Liver (tissue), 9 donors: ENCODE data around the gene RTL9. TPM values are rescaled to one million over a fixed set of nuclear protein-coding genes. Genes with fewer than 3 reads are reported as not detected.

ENCODE experiments used
- DNase-seq: peaks from one replicate; pipeline ENCODE4 v3.0.0-alpha.2; 2017; ENCODE audit warnings: low spot score
- H3K27ac ChIP-seq, 2 donors: one replicate each; pipeline ENCODE4 v1.7.0; 2013; ENCODE audit warnings: inconsistent platforms in 2 of 2, low read length in 2 of 2, control low read depth in 1 of 2, low read depth in 1 of 2, mild to moderate bottlenecking in 1 of 2
- H3K27me3 ChIP-seq, 4 donors: one replicate each; pipeline versions ENCODE4 v1.6.1 to v1.7.0; 2013; ENCODE audit warnings: low read length in 3 of 4, inconsistent platforms in 1 of 4, mild to moderate bottlenecking in 1 of 4, moderate library complexity in 1 of 4; ENCODE audit not compliant: control insufficient read depth in 4 of 4, insufficient read depth in 4 of 4
- H3K36me3 ChIP-seq, 4 donors: one replicate each; pipeline versions ENCODE4 v1.6.1 to v1.7.0; 2013; ENCODE audit warnings: low read length in 3 of 4, mild to moderate bottlenecking in 3 of 4, low read depth in 1 of 4, moderate library complexity in 1 of 4; ENCODE audit not compliant: control insufficient read depth in 4 of 4, insufficient read depth in 3 of 4
- H3K4me1 ChIP-seq, 4 donors: one replicate each; pipeline versions ENCODE4 v1.6.1 to v1.7.0; 2013; ENCODE audit warnings: low read length in 3 of 4, mild to moderate bottlenecking in 3 of 4, moderate library complexity in 1 of 4; ENCODE audit not compliant: control insufficient read depth in 4 of 4, insufficient read depth in 4 of 4
- H3K4me3 ChIP-seq, 3 donors: one replicate each; pipeline versions ENCODE4 v1.6.1 to v1.7.0; 2013; ENCODE audit warnings: low read length in 3 of 3, control low read depth in 1 of 3, low read depth in 1 of 3, mild to moderate bottlenecking in 1 of 3
- H3K9ac ChIP-seq, 2 donors: one replicate each; pipeline ENCODE4 v1.7.0; 2013; ENCODE audit warnings: low read length in 2 of 2, mild to moderate bottlenecking in 2 of 2, moderate library complexity in 2 of 2, control low read depth in 1 of 2, low read depth in 1 of 2
- H3K9me3 ChIP-seq, 4 donors: one replicate each; pipeline versions ENCODE4 v1.6.1 to v1.7.0; 2013; ENCODE audit warnings: low read length in 3 of 4; ENCODE audit not compliant: control insufficient read depth in 4 of 4
- EGR1 ChIP-seq, 2 donors: IDR thresholded peaks; 2 replicates each; pipeline ENCODE4 v1.6.1; 2016 to 2018; ENCODE audit warnings: antibody characterized with exemption in 2 of 2, low read depth in 2 of 2
- FOXA1 ChIP-seq: IDR thresholded peaks from 2 replicates; pipeline ENCODE4 v1.6.1; 2016; ENCODE audit warnings: antibody characterized with exemption
- FOXA2 ChIP-seq: IDR thresholded peaks from 2 replicates; pipeline ENCODE4 v1.6.1; 2016; ENCODE audit warnings: antibody characterized with exemption
- HNF4A ChIP-seq, 2 donors: conservative IDR thresholded peaks; 2 replicates each; pipeline ENCODE4 v1.6.1; 2016; ENCODE audit warnings: antibody characterized with exemption in 2 of 2, mild to moderate bottlenecking in 2 of 2
- JUND ChIP-seq, 2 donors: IDR thresholded peaks; 2 replicates each; pipeline ENCODE4 v1.6.1; 2016; ENCODE audit warnings: antibody characterized with exemption in 2 of 2
- MAX ChIP-seq: IDR thresholded peaks from 2 replicates; pipeline ENCODE4 v1.6.1; 2016; ENCODE audit warnings: antibody characterized with exemption
- NR2F2 ChIP-seq: IDR thresholded peaks from 2 replicates; pipeline ENCODE4 v1.6.1; 2016; ENCODE audit warnings: antibody characterized with exemption
- RAD21 ChIP-seq, 2 donors: IDR thresholded peaks; 2 replicates each; pipeline ENCODE4 v1.6.1; 2016; ENCODE audit warnings: antibody characterized with exemption in 2 of 2, mild to moderate bottlenecking in 2 of 2
- REST ChIP-seq: IDR thresholded peaks from 2 replicates; pipeline ENCODE4 v1.6.1; 2016; ENCODE audit warnings: antibody characterized with exemption, mild to moderate bottlenecking
- SP1 ChIP-seq: IDR thresholded peaks from 2 replicates; pipeline ENCODE4 v1.6.1; 2018; ENCODE audit warnings: antibody characterized with exemption, mild to moderate bottlenecking
- TAF1 ChIP-seq: conservative IDR thresholded peaks from 2 replicates; pipeline ENCODE4 v1.6.1; 2016; ENCODE audit warnings: antibody characterized with exemption, mild to moderate bottlenecking
- YY1 ChIP-seq: IDR thresholded peaks from 2 replicates; pipeline ENCODE4 v1.6.1; 2016; ENCODE audit warnings: antibody characterized with exemption, mild to moderate bottlenecking
- ZBTB33 ChIP-seq: IDR thresholded peaks from 2 replicates; pipeline ENCODE4 v1.6.1; 2016; ENCODE audit warnings: antibody characterized with exemption
- WGBS: extraction: QIAGEN DNeasy Blood & Tissue Kit; methylation state at CpG from one replicate; pipeline ENCODE4 v1.1.7; 2013; 5-methylcytosine and 5-hydroxymethylcytosine counted together
- polyA plus RNA-seq, 2 donors: library from polyadenylated mRNA; stranded (reverse) in 1 of 2; unstranded in 1 of 2; fragments of 200-250 nt in 1 of 2; fragments of >200 nt in 1 of 2; fragmentation: Nextera tagmentation in 1 of 2; extraction: Ambion mirVana in 1 of 2; gene quantifications; one replicate each; pipeline versions ENCODE4 v1.2.1 to v1.2.3, GENCODE V29; 2013 to 2015
- total RNA-seq, 2 donors: library from RNA; depleted of rRNA; stranded (reverse); fragments of >200 nt; gene quantifications; one replicate each; pipeline ENCODE4 v1.2.3, GENCODE V29; 2014
- TF ChIP-seq, protein P1 (sequence below): IDR thresholded peaks from 2 replicates; pipeline ENCODE4 v1.6.1; 2016; ENCODE audit warnings: antibody characterized with exemption
- TF ChIP-seq, protein P2 (sequence below): fragments of 150-350 bp; IDR thresholded peaks from 2 replicates; pipeline ENCODE4 v1.5.1; 2017; ENCODE audit warnings: improper control_type of control experiment, low read depth, low read length; ENCODE audit not compliant: missing input control
- donor health status: healthy.
- donor health status: healthy.
- donor health status: healthy.
- donor health status: healthy.
- donor health status: healthy.

The RTL9 gene
- total and polyA plus RNA-seq, 4 donors: 0.05 to 0.37 (median 0.25) TPM; not detected in 1

- H3K36me3 ChIP-seq: no peaks in the 10 kb centered on the region
- 79% methylated on average over 2 of the region's 2 CpGs for WGBS
- H3K4me1 ChIP-seq: no peaks in the 10 kb centered on the region
- H3K9ac ChIP-seq: no peak overlapping the region
- no peak for TF ChIP-seq JUND (IDR thresholded peaks at IDR 0.05)
- no peak for TF ChIP-seq TAF1
- TF ChIP-seq REST: no peak
- TF ChIP-seq NR2F2: peak; percentile 56
- TF ChIP-seq MAX: no peak
- no peak for TF ChIP-seq ZBTB33
- TF ChIP-seq SP1: peak; percentile 41
- no peak overlapping the region for H3K4me3 ChIP-seq
- no peaks in the 10 kb centered on the region for H3K9me3 ChIP-seq
- DNase-seq: no peak
- peaks cover 0 to 2% (median 0%) of the 10 kb centered on the region in 4 donors for H3K27me3 ChIP-seq
- no peak overlapping the region for H3K27ac ChIP-seq
Measured at GRCh38 chrX:110383414-110383813, 24.8 kb downstream of the RTL9 start.

DNA sequence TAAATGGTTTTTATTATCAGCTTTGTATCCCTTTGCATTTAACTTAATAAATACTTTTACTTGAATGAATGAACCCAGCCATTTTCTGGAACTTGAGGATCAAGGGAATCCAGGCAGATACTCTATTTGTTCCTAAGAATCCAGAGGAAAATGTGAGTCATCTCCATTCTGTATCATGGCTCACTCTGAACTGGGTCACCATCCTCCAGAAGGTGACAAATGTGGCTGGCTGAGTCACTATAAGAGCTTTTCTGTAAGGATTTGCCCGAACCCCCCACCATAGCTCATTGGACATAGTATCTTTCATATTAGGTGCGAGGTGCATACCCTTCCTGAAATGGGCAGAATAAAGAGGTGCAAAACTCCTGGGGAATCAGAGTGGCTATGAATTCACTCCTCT lies 25.8 kb downstream of the RTL9 start:
- Histone ChIP-seq H3K4me3 (no peak overlapping the region), H3K9ac (no peak overlapping the region), H3K9me3 (no peaks in the 10 kb centered on the region), H3K4me1 (no peaks in the 10 kb centered on the region), H3K36me3 (no peaks in the 10 kb centered on the region), H3K27me3 (peaks cover 0 to 2% (median 0%) of the 10 kb centered on the region in 4 donors), H3K27ac (no peak overlapping the region)
- WGBS: 90% methylated on average over 2 of the region's 2 CpGs
- DNase-seq: no peak
- TF ChIP-seq FOXA2: no peak
- TF ChIP-seq, protein P1, sequence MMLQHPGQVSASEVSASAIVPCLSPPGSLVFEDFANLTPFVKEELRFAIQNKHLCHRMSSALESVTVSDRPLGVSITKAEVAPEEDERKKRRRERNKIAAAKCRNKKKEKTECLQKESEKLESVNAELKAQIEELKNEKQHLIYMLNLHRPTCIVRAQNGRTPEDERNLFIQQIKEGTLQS: no peak
- no peak for TF ChIP-seq HNF4A (conservative IDR thresholded peaks at IDR 0.05)
- TF ChIP-seq YY1: no peak
- no peak for TF ChIP-seq RAD21 (IDR thresholded peaks at IDR 0.05)
- TF ChIP-seq, protein P2, sequence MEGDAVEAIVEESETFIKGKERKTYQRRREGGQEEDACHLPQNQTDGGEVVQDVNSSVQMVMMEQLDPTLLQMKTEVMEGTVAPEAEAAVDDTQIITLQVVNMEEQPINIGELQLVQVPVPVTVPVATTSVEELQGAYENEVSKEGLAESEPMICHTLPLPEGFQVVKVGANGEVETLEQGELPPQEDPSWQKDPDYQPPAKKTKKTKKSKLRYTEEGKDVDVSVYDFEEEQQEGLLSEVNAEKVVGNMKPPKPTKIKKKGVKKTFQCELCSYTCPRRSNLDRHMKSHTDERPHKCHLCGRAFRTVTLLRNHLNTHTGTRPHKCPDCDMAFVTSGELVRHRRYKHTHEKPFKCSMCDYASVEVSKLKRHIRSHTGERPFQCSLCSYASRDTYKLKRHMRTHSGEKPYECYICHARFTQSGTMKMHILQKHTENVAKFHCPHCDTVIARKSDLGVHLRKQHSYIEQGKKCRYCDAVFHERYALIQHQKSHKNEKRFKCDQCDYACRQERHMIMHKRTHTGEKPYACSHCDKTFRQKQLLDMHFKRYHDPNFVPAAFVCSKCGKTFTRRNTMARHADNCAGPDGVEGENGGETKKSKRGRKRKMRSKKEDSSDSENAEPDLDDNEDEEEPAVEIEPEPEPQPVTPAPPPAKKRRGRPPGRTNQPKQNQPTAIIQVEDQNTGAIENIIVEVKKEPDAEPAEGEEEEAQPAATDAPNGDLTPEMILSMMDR: no peak
- TF ChIP-seq JUND (IDR thresholded peaks at IDR 0.05): peak in 1 of 2 donors; percentile 44
- no peak for TF ChIP-seq FOXA1
- TF ChIP-seq EGR1 (IDR thresholded peaks at IDR 0.05; ENCODE audit: low read depth in 2 of 2): no peak
